Measurements from ENCODE around the gene PHC2. TPM values are rescaled to one million over a fixed set of nuclear protein-coding genes. Genes with fewer than 3 reads are reported as not detected.

Gene PHC2
- total RNA-seq, 1 donor from 2014 or later, result 124 TPM

- intact Hi-C loops (cut with DNase I), result no loop called here
- DNase-seq (no peak), ATAC-seq (no peak)
- Histone ChIP-seq H3K27me3 (no peaks in the 10 kb centered on the region), H3K4me1 (peaks cover 4% of the 10 kb centered on the region), H3K36me3 (no peaks in the 10 kb centered on the region), H3K4me3 (no peak overlapping the region), H3K27ac (no peak overlapping the region), H3K9me3 (no peaks in the 10 kb centered on the region)
- no peak for TF ChIP-seq CTCF (IDR thresholded peaks at IDR 0.05)
These were observed 29.4 kb downstream of the PHC2 start for GRCh38 chr1:33401471-33401870.

GRCh38 chr1:33400153-33400911, 30.6 kb downstream of the PHC2 start:
- H3K36me3 ChIP-seq, result no peaks in the 10 kb centered on the region
- no peaks in the 10 kb centered on the region for H3K27me3 ChIP-seq
- H3K9me3 ChIP-seq, result no peaks in the 10 kb centered on the region
- H3K4me1 ChIP-seq, result peaks cover 8% of the 10 kb centered on the region
- DNase-seq (no peak), ATAC-seq (no peak)
- no peak overlapping the region for H3K27ac ChIP-seq
- H3K4me3 ChIP-seq, result no peak overlapping the region
- intact Hi-C loops (cut with DNase I), result no loop called here
- TF ChIP-seq CTCF (IDR thresholded peaks at IDR 0.05), result no peak

GRCh38 chr1:33399375-33399774, 31.5 kb downstream of the PHC2 start:
- no peak for DNase-seq
- ATAC-seq, result no peak
- intact Hi-C loops (cut with DNase I), result no loop called here

GRCh38 chr1:33397994-33398393, 32.9 kb downstream of the PHC2 start:
- Histone ChIP-seq H3K4me3 (no peak overlapping the region), H3K36me3 (no peaks in the 10 kb centered on the region), H3K27ac (no peak overlapping the region), H3K27me3 (no peaks in the 10 kb centered on the region), H3K4me1 (peaks cover 8% of the 10 kb centered on the region), H3K9me3 (no peaks in the 10 kb centered on the region)
- TF ChIP-seq CTCF (IDR thresholded peaks at IDR 0.05), result no peak
- intact Hi-C loops (cut with DNase I), result no loop called here
- no peak for ATAC-seq
- no peak for DNase-seq

More at GRCh38 chr1:33399375-33399774, 31.5 kb downstream of the PHC2 start:
- H3K36me3 ChIP-seq, result no peaks in the 10 kb centered on the region
- H3K27ac ChIP-seq, result no peak overlapping the region
- no peaks in the 10 kb centered on the region for H3K27me3 ChIP-seq
- no peaks in the 10 kb centered on the region for H3K9me3 ChIP-seq
- no peak for TF ChIP-seq CTCF (IDR thresholded peaks at IDR 0.05)
- peaks cover 8% of the 10 kb centered on the region for H3K4me1 ChIP-seq
- H3K4me3 ChIP-seq, result no peak overlapping the region

GRCh38 chr1:33397125-33397506, 33.8 kb downstream of the PHC2 start:
- TF ChIP-seq CTCF (IDR thresholded peaks at IDR 0.05), result no peak
- no peaks in the 10 kb centered on the region for H3K36me3 ChIP-seq
- DNase-seq, result no peak
- intact Hi-C loops (cut with DNase I), result no loop called here
- peaks cover 8% of the 10 kb centered on the region for H3K4me1 ChIP-seq
- H3K4me3 ChIP-seq, result no peak overlapping the region
- no peaks in the 10 kb centered on the region for H3K9me3 ChIP-seq
- H3K27me3 ChIP-seq, result no peaks in the 10 kb centered on the region
- peak; percentile 80 for ATAC-seq
- H3K27ac ChIP-seq, result no peak overlapping the region

Measured in upper lobe of right lung (tissue), 1 donor.